Trophoblast cell (in vitro differentiated cells and primary cell): ENCODE results near the gene TRIP10.
A peak's percentile ranks its signal among the peaks of the same experiment; 100 is the strongest.
"Not testable (repeated sequence)": the region's sequence is repeated elsewhere in the genome, so short reads cannot be mapped to it uniquely, and the experiment has no call there.

Source experiments
- DNase-seq, 2 donors: peaks; one replicate each; pipeline ENCODE4 v3.0.0-alpha.2; 2016
- H2AFZ ChIP-seq: 2 replicates; pipeline ENCODE4 v1.6.1; 2013; ENCODE audit warnings: low read length, moderate library complexity, mild to moderate bottlenecking; ENCODE audit not compliant: insufficient read depth, poor library complexity
- H2AK5ac ChIP-seq: 2 replicates; pipeline ENCODE4 v1.6.1; 2013; ENCODE audit warnings: mild to moderate bottlenecking, low read length
- H2BK120ac ChIP-seq: 2 replicates; pipeline ENCODE4 v1.6.1; 2013; ENCODE audit warnings: low read length, mild to moderate bottlenecking, moderate library complexity; ENCODE audit not compliant: insufficient read depth, poor library complexity
- H2BK12ac ChIP-seq: 2 replicates; pipeline ENCODE4 v1.6.1; 2013; ENCODE audit warnings: mild to moderate bottlenecking, low read length, moderate library complexity
- H2BK5ac ChIP-seq: 2 replicates; pipeline ENCODE4 v1.6.1; 2013; ENCODE audit warnings: low read length, low read depth, moderate library complexity, mild to moderate bottlenecking; ENCODE audit not compliant: poor library complexity
- H3K14ac ChIP-seq: 2 replicates; pipeline ENCODE4 v1.6.1; 2013; ENCODE audit warnings: mild to moderate bottlenecking, low read length
- H3K18ac ChIP-seq: 2 replicates; pipeline ENCODE4 v1.6.1; 2013; ENCODE audit warnings: mild to moderate bottlenecking, low read length
- H3K23ac ChIP-seq: 2 replicates; pipeline ENCODE4 v1.6.1; 2013; ENCODE audit warnings: low read length
- H3K27ac ChIP-seq: 2 replicates; pipeline ENCODE4 v1.5.1; 2013; ENCODE audit warnings: low read depth, mild to moderate bottlenecking, inconsistent platforms, low read length, moderate library complexity
- H3K27me3 ChIP-seq: 2 replicates; pipeline ENCODE4 v1.6.1; 2013; ENCODE audit warnings: inconsistent platforms, mild to moderate bottlenecking, low read length, moderate library complexity; ENCODE audit not compliant: insufficient read depth
- H3K36me3 ChIP-seq, 2 experiments: 1 replicate in 1 of 2; 2 replicates in 1 of 2; pipeline ENCODE4 v1.6.1; 2013; ENCODE audit warnings: low read length in 2 of 2, mild to moderate bottlenecking in 2 of 2, moderate library complexity in 1 of 2; ENCODE audit not compliant: insufficient read depth in 2 of 2, control insufficient read depth in 1 of 2
- H3K4ac ChIP-seq: 2 replicates; pipeline ENCODE4 v1.6.1; 2013; ENCODE audit warnings: low read depth, mild to moderate bottlenecking, low read length, moderate library complexity
- H3K4me1 ChIP-seq, 2 experiments: 1 replicate in 1 of 2; 2 replicates in 1 of 2; pipeline ENCODE4 v1.6.1; 2013; ENCODE audit warnings: low read length in 2 of 2, mild to moderate bottlenecking in 2 of 2, moderate library complexity in 1 of 2; ENCODE audit not compliant: insufficient read depth in 2 of 2, control insufficient read depth in 1 of 2
- H3K4me2 ChIP-seq: 2 replicates; pipeline ENCODE4 v1.6.1; 2013; ENCODE audit warnings: inconsistent platforms, mild to moderate bottlenecking, low read length, moderate library complexity
- H3K4me3 ChIP-seq: 2 replicates; pipeline ENCODE4 v1.5.1; 2013; ENCODE audit warnings: mild to moderate bottlenecking, low read depth, low read length, inconsistent platforms
- H3K79me1 ChIP-seq: one replicate; pipeline ENCODE4 v1.6.1; 2013; ENCODE audit warnings: low read length
- H3K79me2 ChIP-seq: 2 replicates; pipeline ENCODE4 v1.6.1; 2013; ENCODE audit warnings: low read length, mild to moderate bottlenecking; ENCODE audit not compliant: control insufficient read depth, insufficient read depth, poor library complexity
- H3K9ac ChIP-seq: 2 replicates; pipeline ENCODE4 v1.6.1; 2013; ENCODE audit warnings: mild to moderate bottlenecking, low read length
- H3K9me3 ChIP-seq: 2 replicates; pipeline ENCODE4 v1.6.1; 2013; ENCODE audit warnings: low read depth, mild to moderate bottlenecking, control low read depth, inconsistent platforms, low read length; ENCODE audit not compliant: insufficient read depth
- H4K12ac ChIP-seq: 2 replicates; pipeline ENCODE4 v1.6.1; 2013; ENCODE audit warnings: low read depth, mild to moderate bottlenecking, low read length, moderate library complexity
- H4K8ac ChIP-seq: 2 replicates; pipeline ENCODE4 v1.6.1; 2013; ENCODE audit warnings: low read depth, mild to moderate bottlenecking, low read length, moderate library complexity
- H4K91ac ChIP-seq: one replicate; pipeline ENCODE4 v1.6.1; 2013; ENCODE audit warnings: low read depth, mild to moderate bottlenecking, low read length, moderate library complexity
- WGBS: extraction: QIAGEN DNeasy Blood & Tissue Kit; methylation state at CpG from one replicate; pipeline ENCODE4 v1.1.7; 2013; ENCODE audit warnings: missing lambda C conversion rate; ENCODE audit not compliant: insufficient read length, insufficient coverage; ENCODE audit errors: extremely low coverage; 5-methylcytosine and 5-hydroxymethylcytosine counted together

TRIP10 gene

GRCh38 chr19:6767357-6768235 lies 28.1 kb downstream of the TRIP10 start, which contains the start of gene SH2D3A:
TSS of gene SH2D3A (minus strand) at chr19:6767435. CDS start at chr19:6763748, 3,687 bp downstream.
- H3K27ac ChIP-seq, result peak within 1 kb of the TSS; percentile 80
- no peaks in the 10 kb centered on the region for H3K9me3 ChIP-seq
- no CpG with 5 or more reads among the region's 47 CpGs for whole genome bisulfite sequencing
- H3K14ac ChIP-seq, result peak within 1 kb of the TSS; percentile 71
- peak within 1 kb of the TSS; percentile 48 for H2BK120ac ChIP-seq
- peak within 1 kb of the TSS; percentile 53 for H2AK5ac ChIP-seq
- H4K8ac ChIP-seq, result peak within 1 kb of the TSS; percentile 61
- peak; percentile 95 to 100 for DNase-seq
- H3K4me1 ChIP-seq, result peaks cover 9 to 12% of the 10 kb centered on the region in 2 experiments
- peak within 1 kb of the TSS; percentile 35 for H2BK5ac ChIP-seq
- H3K4ac ChIP-seq, result peak within 1 kb of the TSS; percentile 18
- peaks cover 6% of the 10 kb centered on the region for H3K79me2 ChIP-seq
- H4K12ac ChIP-seq, result peak within 1 kb of the TSS; percentile 63
- H4K91ac ChIP-seq, result peak within 1 kb of the TSS; percentile 74
- H3K36me3 ChIP-seq, result peaks cover 2 to 4% of the 10 kb centered on the region in 2 experiments
- H2AFZ ChIP-seq, result peak within 1 kb of the TSS; percentile 65
- H3K18ac ChIP-seq, result peak within 1 kb of the TSS; percentile 65
- H3K4me2 ChIP-seq, result peak within 1 kb of the TSS; percentile 75
- H3K9ac ChIP-seq, result peak within 1 kb of the TSS; percentile 76
- peak within 1 kb of the TSS; percentile 44 for H2BK12ac ChIP-seq
- no peaks in the 10 kb centered on the region for H3K27me3 ChIP-seq
- H3K4me3 ChIP-seq, result peak within 1 kb of the TSS; percentile 80
- peaks cover 14% of the 10 kb centered on the region for H3K79me1 ChIP-seq
- H3K23ac ChIP-seq, result peak within 1 kb of the TSS; percentile 33

DNA sequence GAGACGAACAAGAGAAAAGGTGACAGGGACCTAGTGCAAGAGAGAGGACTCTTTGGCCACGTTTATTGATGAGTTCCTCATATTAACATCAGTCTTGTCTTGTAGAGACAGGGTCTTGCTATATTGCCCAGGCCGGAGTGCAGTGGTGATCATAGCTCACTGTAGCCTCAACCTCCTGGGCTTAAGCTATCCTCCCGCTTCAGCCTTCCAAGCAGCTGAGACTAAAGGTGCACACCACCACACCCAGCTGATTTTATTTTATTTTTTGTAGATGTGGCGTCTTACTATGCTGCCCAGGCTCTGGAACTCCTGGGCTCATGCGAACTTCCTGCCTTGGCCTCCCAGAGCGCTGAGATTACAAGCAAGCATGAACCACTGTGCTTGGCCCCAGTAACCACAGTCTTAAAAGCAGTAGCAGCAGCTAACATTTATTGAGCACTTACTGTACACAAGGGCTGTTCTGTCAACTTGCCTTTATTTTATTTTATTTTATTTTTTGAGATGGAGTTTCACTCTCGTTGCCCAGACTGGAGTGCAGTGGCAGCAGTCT lies 28.8 kb downstream of the TRIP10 start:
- Histone ChIP-seq H2BK12ac (no peak overlapping the region), H2AK5ac (no peak overlapping the region), H2AFZ (no peak overlapping the region), H3K27me3 (no peaks in the 10 kb centered on the region), H4K8ac (peak overlapping the region; percentile 21), H3K79me1 (peaks cover 14% of the 10 kb centered on the region), H3K23ac (no peak overlapping the region), H3K4me1 (peaks cover 9 to 12% of the 10 kb centered on the region in 2 experiments), H4K12ac (no peak overlapping the region), H2BK120ac (no peak overlapping the region), H3K27ac (no peak overlapping the region), H3K79me2 (peaks cover 6% of the 10 kb centered on the region), H3K9me3 (no peaks in the 10 kb centered on the region), H3K14ac (no peak overlapping the region), H4K91ac (no peak overlapping the region), H3K4me2 (peak overlapping the region; percentile 75), H3K36me3 (peaks cover 2 to 3% of the 10 kb centered on the region in 2 experiments), H3K18ac (no peak overlapping the region), H3K4me3 (no peak overlapping the region), H3K9ac (no peak overlapping the region), H2BK5ac (no peak overlapping the region), H3K4ac (no peak overlapping the region)
- WGBS, result no CpG with 5 or more reads among the region's 8 CpGs
- no peak for DNase-seq

DNA sequence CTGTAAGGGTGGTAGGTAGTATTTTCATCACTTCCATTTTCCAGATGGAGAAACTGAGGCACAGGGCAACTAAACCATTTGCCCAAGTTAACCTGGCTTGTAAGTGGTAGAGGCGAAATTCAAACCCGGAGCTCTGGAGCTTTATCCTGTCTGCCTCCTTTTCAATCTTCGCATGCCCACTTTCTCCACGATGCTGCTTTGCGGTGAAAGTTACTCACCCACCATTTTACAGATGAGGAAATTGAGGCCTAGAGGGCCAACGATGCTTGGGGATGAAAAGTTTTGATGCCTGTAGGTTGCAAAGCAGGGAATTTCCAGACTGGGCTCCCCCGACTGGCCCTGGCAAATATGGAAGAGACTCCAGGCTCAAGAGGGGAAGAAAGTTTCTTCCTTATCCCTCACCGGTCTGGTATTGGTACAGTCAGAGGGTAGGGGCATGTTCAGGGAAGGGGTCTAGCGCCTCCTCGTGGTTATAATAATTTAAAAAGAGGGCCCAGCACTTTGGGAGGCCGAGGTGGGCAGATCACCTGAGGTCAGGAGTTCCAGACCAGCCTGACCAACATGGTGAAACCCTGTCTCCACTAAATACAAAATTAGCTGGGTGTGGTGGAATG lies 29.6 kb downstream of the TRIP10 start:
- H3K79me1 ChIP-seq, result peaks cover 14% of the 10 kb centered on the region
- WGBS, result no CpG with 5 or more reads among the region's 11 CpGs
- H3K27ac ChIP-seq, result no peak overlapping the region
- H3K27me3 ChIP-seq, result no peaks in the 10 kb centered on the region
- no peaks in the 10 kb centered on the region for H3K36me3 ChIP-seq
- no peak overlapping the region for H2BK5ac ChIP-seq
- H3K18ac ChIP-seq, result no peak overlapping the region
- H2BK12ac ChIP-seq, result no peak overlapping the region
- H4K12ac ChIP-seq, result no peak overlapping the region
- H3K79me2 ChIP-seq, result peaks cover 6% of the 10 kb centered on the region
- H2BK120ac ChIP-seq, result no peak overlapping the region
- no peak overlapping the region for H2AFZ ChIP-seq
- no peak overlapping the region for H3K23ac ChIP-seq
- H2AK5ac ChIP-seq, result no peak overlapping the region
- H3K9ac ChIP-seq, result no peak overlapping the region
- H3K9me3 ChIP-seq, result no peaks in the 10 kb centered on the region
- DNase-seq, result peak; percentile 39 to 51
- H3K14ac ChIP-seq, result no peak overlapping the region
- H3K4me2 ChIP-seq, result no peak overlapping the region
- H4K8ac ChIP-seq, result no peak overlapping the region
- H4K91ac ChIP-seq, result no peak overlapping the region
- no peak overlapping the region for H3K4me3 ChIP-seq
- peaks cover 9 to 12% of the 10 kb centered on the region in 2 experiments for H3K4me1 ChIP-seq
- H3K4ac ChIP-seq, result no peak overlapping the region

DNA sequence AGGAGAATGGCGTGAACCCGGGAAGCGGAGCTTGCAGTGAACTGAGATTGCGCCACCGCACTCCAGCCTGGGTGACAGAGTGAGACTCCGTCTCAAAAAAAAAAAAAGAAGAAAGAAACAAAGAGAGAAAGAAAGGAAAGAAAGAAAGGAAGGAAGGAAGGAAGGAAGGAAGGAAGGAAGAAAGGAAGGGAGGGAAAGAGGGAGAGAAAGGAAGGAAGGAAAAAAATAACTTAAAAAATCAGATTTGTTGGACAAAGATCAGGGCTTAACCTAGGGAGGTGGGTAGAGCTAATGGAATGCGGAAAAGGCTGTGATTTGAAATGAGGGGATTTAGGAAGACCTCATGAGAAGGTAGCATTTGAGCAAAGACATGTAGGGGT lies 32.2 kb downstream of the TRIP10 start:
- not testable (repeated sequence) for H3K9me3 ChIP-seq, H3K27ac ChIP-seq

More for the DNA sequence above, 32.2 kb downstream of the TRIP10 start:
- not testable (repeated sequence) for H3K79me2 ChIP-seq, H2AFZ ChIP-seq, H3K18ac ChIP-seq, H3K4me3 ChIP-seq, H4K12ac ChIP-seq, H3K9ac ChIP-seq, H3K4me2 ChIP-seq, H2BK120ac ChIP-seq, H3K27me3 ChIP-seq, DNase-seq, H3K23ac ChIP-seq, H2AK5ac ChIP-seq, H4K91ac ChIP-seq, H3K36me3 ChIP-seq, H4K8ac ChIP-seq, H3K14ac ChIP-seq, H3K4ac ChIP-seq, H2BK5ac ChIP-seq, H2BK12ac ChIP-seq, H3K4me1 ChIP-seq, H3K79me1 ChIP-seq
- no CpG with 5 or more reads among the region's 7 CpGs for WGBS
